MG63 (cell line): ENCODE data around the gene SCN3A. TPM values are rescaled to one million over a fixed set of nuclear protein-coding genes. Genes with fewer than 3 reads are reported as not detected.
A peak's percentile ranks its signal among the peaks of the same experiment; 100 is the strongest.

Experiments
- DNase-seq: peaks from one replicate; pipeline ENCODE4 v3.0.0-alpha.2; 2020
- H3K27me3 ChIP-seq: fragments of 250-450 bp; sonication (Bioruptor Pico); 2 replicates; pipeline ENCODE4 v1.5.1; 2020; ENCODE audit warnings: mild to moderate bottlenecking, moderate library complexity
- H3K36me3 ChIP-seq: fragments of 250-450 bp; sonication (Bioruptor Pico); 2 replicates; pipeline ENCODE4 v1.5.1; 2020; ENCODE audit warnings: mild to moderate bottlenecking, moderate library complexity
- H3K4me3 ChIP-seq: fragments of 250-450 bp; sonication (Bioruptor Pico); 2 replicates; pipeline ENCODE4 v1.5.1; 2020; ENCODE audit warnings: mild to moderate bottlenecking, moderate library complexity
- H3K9me3 ChIP-seq: fragments of 250-450 bp; sonication (Bioruptor Pico); 2 replicates; pipeline ENCODE4 v1.5.1; 2020; ENCODE audit warnings: mild to moderate bottlenecking, moderate library complexity
- total RNA-seq: library from RNA; depleted of rRNA; stranded (reverse); fragments of >200 nt; shearing (Covaris generic); gene quantifications from 2 replicates; pipeline ENCODE4 v1.2.3, GENCODE V29; 2014; ENCODE audit warnings: low replicate concordance; rRNA removed

Gene SCN3A
- 22.7 and 27.1 TPM in 2 replicates for total RNA-seq

DNA sequence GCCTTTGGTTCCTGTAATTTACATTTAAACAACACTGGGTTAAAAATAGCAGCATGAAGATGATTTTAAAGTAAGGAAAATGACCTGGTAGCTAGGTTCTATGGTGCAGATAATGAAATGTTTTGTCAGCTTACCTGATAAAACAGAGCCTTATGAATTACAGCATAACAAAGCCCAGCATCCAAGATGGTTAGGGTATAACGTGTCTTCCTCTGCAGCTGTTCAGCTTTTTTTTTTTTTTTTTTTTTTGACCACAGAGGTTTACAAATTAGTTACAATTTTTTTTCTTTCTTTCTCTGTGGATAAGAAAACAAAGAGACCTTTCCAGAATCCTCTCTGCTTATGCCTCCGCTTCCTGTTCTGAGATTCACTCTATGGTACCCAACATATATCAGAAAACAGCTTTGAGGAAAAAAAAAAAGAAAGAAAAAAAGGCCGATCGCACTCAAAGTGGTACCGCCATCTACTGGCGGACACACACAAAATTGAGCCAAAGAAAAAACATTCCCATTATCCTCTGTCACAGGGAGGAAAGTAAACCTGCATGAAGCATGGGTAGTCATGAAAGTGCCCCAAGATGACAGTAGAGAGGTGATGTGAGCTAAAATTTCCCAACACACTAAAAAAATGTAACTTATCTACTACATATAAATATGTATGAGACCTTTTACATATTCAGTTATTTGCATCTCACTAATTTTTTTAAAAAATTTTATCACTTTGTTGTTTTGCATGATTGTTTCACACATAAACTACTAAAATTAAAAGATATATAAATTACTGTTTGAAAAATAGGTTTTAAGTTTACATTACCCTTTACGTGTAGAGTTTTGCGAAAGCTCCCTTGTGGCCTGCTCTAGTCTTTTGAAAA lies at the start of gene SCN3A:
Gene SCN3A (minus strand): TSS at position 362 of the 871 bp plus-strand sequence. CDS start 27,656 bp downstream, outside the sequence.
- Histone ChIP-seq H3K4me3 (peak within 1 kb of the TSS; percentile 59), H3K27me3 (no peaks in the 10 kb centered on the region), H3K36me3 (peaks cover 14% of the 10 kb centered on the region), H3K9me3 (no peaks in the 10 kb centered on the region)
- DNase-seq = peak; percentile 41

DNA sequence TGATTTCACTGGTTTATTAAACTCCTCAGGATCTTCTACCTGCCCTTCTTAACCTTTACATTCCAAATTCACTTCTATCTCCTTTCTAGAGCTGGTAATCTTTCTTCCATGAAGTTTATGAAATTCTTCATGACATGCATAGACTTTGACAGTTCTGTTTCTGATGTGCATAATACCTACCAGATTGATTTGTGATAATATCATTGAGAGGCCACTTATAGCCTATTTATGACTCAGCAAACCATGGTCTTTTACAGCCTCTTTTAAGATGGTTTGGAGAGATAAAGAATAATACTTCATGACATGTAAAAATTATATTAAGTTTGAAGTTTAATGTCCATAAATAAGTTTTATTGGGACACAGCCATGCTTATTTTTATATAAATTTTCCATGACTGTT lies 49.3 kb upstream of the SCN3A start:
- no peaks in the 10 kb centered on the region for H3K27me3 ChIP-seq
- H3K9me3 ChIP-seq = no peaks in the 10 kb centered on the region
- no peak overlapping the region for H3K4me3 ChIP-seq
- no peaks in the 10 kb centered on the region for H3K36me3 ChIP-seq
- no peak for DNase-seq

DNA sequence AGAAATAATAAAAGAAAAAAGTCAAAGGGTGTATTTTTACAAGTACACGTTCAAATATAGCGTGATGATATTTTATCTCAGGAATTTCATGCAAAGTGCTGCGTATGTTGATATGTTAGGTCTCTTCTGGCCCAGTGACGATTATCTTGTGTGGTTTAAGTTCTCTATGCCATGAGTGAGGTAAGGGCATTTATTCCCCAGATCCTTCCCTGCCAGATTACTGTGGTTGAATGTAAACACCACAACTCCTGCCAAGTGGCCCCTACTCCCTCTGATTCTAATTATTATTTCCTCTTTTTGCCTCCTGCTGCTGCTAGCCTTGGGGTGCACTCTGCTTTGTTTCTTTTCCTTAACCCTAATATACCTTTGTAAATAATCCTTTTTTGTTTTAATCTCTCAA lies 47.5 kb upstream of the SCN3A start:
- Histone ChIP-seq H3K36me3 (no peaks in the 10 kb centered on the region), H3K4me3 (no peak overlapping the region), H3K9me3 (no peaks in the 10 kb centered on the region), H3K27me3 (no peaks in the 10 kb centered on the region)
- peak; percentile 49 for DNase-seq

DNA sequence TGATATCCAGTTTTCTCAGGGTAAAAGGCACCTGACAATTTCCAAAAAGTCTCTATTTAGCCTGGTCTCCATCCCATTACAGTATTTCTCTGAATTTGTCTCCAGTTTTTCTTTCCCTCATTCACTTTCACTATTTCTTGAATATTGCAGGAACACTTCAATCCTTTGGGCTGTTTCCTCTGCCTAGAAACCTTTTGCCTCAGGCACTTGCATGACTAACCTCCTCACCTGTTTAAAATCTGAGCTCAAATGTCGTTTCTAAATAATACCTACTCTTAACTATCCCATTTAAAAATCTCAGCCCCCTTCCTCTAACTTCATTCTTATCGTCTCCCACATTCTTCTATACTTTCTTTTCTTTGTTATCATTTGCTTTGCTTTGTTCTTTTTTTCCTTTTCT lies 44.4 kb upstream of the SCN3A start:
- Histone ChIP-seq H3K36me3 (no peaks in the 10 kb centered on the region), H3K9me3 (no peaks in the 10 kb centered on the region), H3K27me3 (no peaks in the 10 kb centered on the region), H3K4me3 (no peak overlapping the region)
- no peak for DNase-seq

GRCh38 chr2:165245081-165245793 lies 41.4 kb upstream of the SCN3A start:
- Histone ChIP-seq H3K9me3 (no peaks in the 10 kb centered on the region), H3K4me3 (no peak overlapping the region), H3K27me3 (no peaks in the 10 kb centered on the region; the same call in 1 of the 2 replicates), H3K36me3 (no peaks in the 10 kb centered on the region)
- DNase-seq = no peak

DNA sequence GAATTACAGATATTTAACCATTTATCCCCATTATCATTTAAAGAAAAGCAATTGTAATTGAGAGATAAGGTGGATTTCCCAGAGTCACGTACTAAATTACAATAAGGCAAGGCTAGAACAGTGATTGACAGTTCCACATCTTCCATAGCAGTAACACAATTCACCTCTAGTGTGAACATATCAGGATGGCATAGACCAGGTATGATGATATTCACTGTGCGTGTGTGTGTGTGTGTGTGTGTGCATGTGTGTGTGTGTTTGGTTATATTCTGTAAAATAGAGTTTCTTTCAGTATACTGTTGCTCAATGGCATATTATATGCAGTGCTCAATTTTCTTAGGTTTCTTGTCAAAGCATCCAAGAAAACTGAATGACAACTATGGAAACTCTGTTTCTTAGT lies 37.1 kb upstream of the SCN3A start:
- Histone ChIP-seq H3K36me3 (no peaks in the 10 kb centered on the region), H3K9me3 (no peaks in the 10 kb centered on the region), H3K27me3 (no peaks in the 10 kb centered on the region; the same call in 1 of the 2 replicates), H3K4me3 (no peak overlapping the region)
- DNase-seq = no peak

- Histone ChIP-seq H3K9me3 (no peaks in the 10 kb centered on the region), H3K4me3 (no peak overlapping the region), H3K36me3 (no peaks in the 10 kb centered on the region), H3K27me3 (no peaks in the 10 kb centered on the region; the same call in 1 of the 2 replicates)
- no peak for DNase-seq
Observed at GRCh38 chr2:165239856-165240515, 36.1 kb upstream of the SCN3A start.

- Histone ChIP-seq H3K4me3 (no peak within 1 kb of the TSS), H3K36me3 (no peaks in the 10 kb centered on the region), H3K9me3 (no peaks in the 10 kb centered on the region), H3K27me3 (no peaks in the 10 kb centered on the region; the same call in 1 of the 2 replicates)
- DNase-seq = no peak
Observed at GRCh38 chr2:165239230-165239629, 35.4 kb upstream of the SCN3A start, which contains the start of gene SCN2A. Gene SCN2A (plus strand): TSS chr2:165239414. CDS start chr2:165295824, 56,410 bp downstream.

GRCh38 chr2:165238295-165238694 lies 34.4 kb upstream of the SCN3A start:
- no peaks in the 10 kb centered on the region; the same call in 1 of the 2 replicates for H3K27me3 ChIP-seq
- no peak for DNase-seq

GRCh38 chr2:165237056-165237455 lies 33.2 kb upstream of the SCN3A start:
- DNase-seq = no peak
- Histone ChIP-seq H3K36me3 (no peaks in the 10 kb centered on the region), H3K27me3 (no peaks in the 10 kb centered on the region; the same call in 1 of the 2 replicates), H3K4me3 (no peak overlapping the region), H3K9me3 (no peaks in the 10 kb centered on the region)

More at GRCh38 chr2:165238295-165238694, 34.4 kb upstream of the SCN3A start:
- Histone ChIP-seq H3K4me3 (no peak overlapping the region), H3K9me3 (no peaks in the 10 kb centered on the region), H3K36me3 (no peaks in the 10 kb centered on the region)

- no peak overlapping the region for H3K4me3 ChIP-seq
- H3K36me3 ChIP-seq = no peaks in the 10 kb centered on the region
- H3K9me3 ChIP-seq = no peaks in the 10 kb centered on the region
- H3K27me3 ChIP-seq = no peaks in the 10 kb centered on the region
- DNase-seq = no peak
Observed at GRCh38 chr2:165227571-165227970, 23.7 kb upstream of the SCN3A start.

GRCh38 chr2:165224941-165225340 lies 21.1 kb upstream of the SCN3A start:
- Histone ChIP-seq H3K4me3 (no peak overlapping the region), H3K36me3 (no peaks in the 10 kb centered on the region), H3K9me3 (no peaks in the 10 kb centered on the region), H3K27me3 (no peaks in the 10 kb centered on the region)
- DNase-seq = no peak

- H3K4me3 ChIP-seq = no peak overlapping the region
- no peaks in the 10 kb centered on the region for H3K27me3 ChIP-seq
- no peaks in the 10 kb centered on the region for H3K36me3 ChIP-seq
- no peaks in the 10 kb centered on the region for H3K9me3 ChIP-seq
- no peak for DNase-seq
Observed at GRCh38 chr2:165219481-165219880, 15.6 kb upstream of the SCN3A start.

- H3K27me3 ChIP-seq = no peaks in the 10 kb centered on the region
- no peak overlapping the region for H3K4me3 ChIP-seq
- H3K36me3 ChIP-seq = no peaks in the 10 kb centered on the region
- no peaks in the 10 kb centered on the region for H3K9me3 ChIP-seq
- no peak for DNase-seq
Observed at GRCh38 chr2:165214093-165214492, 10.2 kb upstream of the SCN3A start.

DNA sequence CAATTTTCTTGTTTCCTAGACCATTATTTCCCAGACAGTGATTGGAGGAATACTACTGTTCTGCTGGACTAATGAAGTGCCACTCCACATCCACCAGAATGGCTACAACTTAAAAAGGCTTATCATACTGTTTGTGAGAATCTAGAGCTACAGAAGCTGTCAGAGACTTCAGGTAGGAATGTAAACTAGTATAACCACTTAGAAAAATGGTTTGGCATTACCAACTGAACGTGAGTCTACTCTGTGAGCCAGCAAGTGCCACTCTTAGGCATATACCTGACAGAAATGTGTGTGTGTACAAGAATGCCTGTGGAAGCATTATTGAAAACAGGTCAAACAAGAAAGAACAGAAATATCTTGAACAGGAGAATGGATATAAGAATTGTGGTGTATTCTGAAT lies 4.2 kb upstream of the SCN3A start:
- no peak overlapping the region for H3K4me3 ChIP-seq
- DNase-seq = no peak
- H3K27me3 ChIP-seq = no peaks in the 10 kb centered on the region
- H3K9me3 ChIP-seq = no peaks in the 10 kb centered on the region
- no peaks in the 10 kb centered on the region for H3K36me3 ChIP-seq

GRCh38 chr2:165205865-165206264 lies 2.0 kb upstream of the SCN3A start:
- DNase-seq = no peak
- Histone ChIP-seq H3K4me3 (no peak overlapping the region), H3K36me3 (peaks cover 8% of the 10 kb centered on the region), H3K9me3 (no peaks in the 10 kb centered on the region), H3K27me3 (no peaks in the 10 kb centered on the region)

DNA sequence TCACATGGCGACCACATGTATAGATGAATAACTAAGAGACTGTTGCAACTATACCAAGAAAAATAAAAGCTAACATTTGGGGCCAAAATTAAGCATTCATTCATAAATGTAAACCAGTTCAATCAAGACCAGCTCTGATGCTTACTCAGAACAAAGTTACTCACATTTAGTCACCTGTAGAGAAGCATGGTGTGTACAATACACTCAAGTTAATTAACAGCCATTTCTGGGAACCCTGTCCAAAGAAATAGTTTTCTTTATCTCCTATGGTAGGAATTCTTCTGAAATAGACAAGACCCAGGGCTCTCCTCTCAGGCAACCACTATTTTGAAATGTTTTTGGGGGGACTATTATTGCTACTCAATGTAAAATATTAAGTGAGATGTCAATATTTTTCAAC lies 1.6 kb downstream of the SCN3A start:
- H3K36me3 ChIP-seq = peaks cover 20% of the 10 kb centered on the region
- H3K4me3 ChIP-seq = peak overlapping the region; percentile 59
- H3K27me3 ChIP-seq = no peaks in the 10 kb centered on the region
- no peak for DNase-seq
- H3K9me3 ChIP-seq = no peaks in the 10 kb centered on the region
